HepG2 (cell line): ENCODE measurements around the gene TMEM127. TPM values are rescaled to one million over a fixed set of nuclear protein-coding genes. Genes with fewer than 3 reads are reported as not detected.

Experiments used
- ARNTL ChIP-seq: sonication (generic); formaldehyde crosslinking; IDR thresholded peaks from 2 replicates; pipeline ENCODE4 v1.4.0; 2020; ENCODE audit warnings: mild to moderate bottlenecking, missing genetic modification reagents
- ATF7 ChIP-seq, 2 experiments: fragments of 450-650 bp in 1 of 2; sonication (generic) in 1 of 2; formaldehyde crosslinking in 1 of 2; IDR thresholded peaks; 2 replicates each; pipeline versions ENCODE4 v1.4.0 to v1.6.1; 2016 to 2020; ENCODE audit warnings: antibody characterized with exemption in 1 of 2, mild to moderate bottlenecking in 1 of 2, missing genetic modification reagents in 1 of 2
- CAMTA2 ChIP-seq: sonication (generic); formaldehyde crosslinking; IDR thresholded peaks from 2 replicates; pipeline ENCODE4 v1.4.0; 2020; ENCODE audit warnings: mild to moderate bottlenecking, missing genetic modification reagents, borderline replicate concordance
- HDAC1 ChIP-seq: sonication (generic); formaldehyde crosslinking; IDR thresholded peaks from 2 replicates; pipeline ENCODE4 v1.5.1; 2020; ENCODE audit warnings: mild to moderate bottlenecking, missing genetic modification reagents
- HNRNPK ChIP-seq: fragments of 200-400 bp; formaldehyde crosslinking; IDR thresholded peaks from 2 replicates; pipeline ENCODE4 v1.6.1; 2018; ENCODE audit warnings: low read length, low read depth, moderate library complexity, mild to moderate bottlenecking; ENCODE audit not compliant: poor library complexity, severe bottlenecking
- HOXA5 ChIP-seq: sonication (generic); formaldehyde crosslinking; IDR thresholded peaks from 2 replicates; pipeline ENCODE4 v1.4.0; 2020; ENCODE audit warnings: missing genetic modification reagents
- MAFG ChIP-seq: sonication (generic); formaldehyde crosslinking; IDR thresholded peaks from 2 replicates; pipeline ENCODE4 v1.5.1; 2020; ENCODE audit warnings: mild to moderate bottlenecking, missing genetic modification reagents
- NFE2 ChIP-seq: sonication (generic); formaldehyde crosslinking; IDR thresholded peaks from 2 replicates; pipeline ENCODE4 v1.4.0; 2020; ENCODE audit warnings: missing genetic modification reagents
- SMARCE1 ChIP-seq: fragments of 450-650 bp; IDR thresholded peaks from 2 replicates; pipeline ENCODE4 v1.6.1; 2017; ENCODE audit warnings: borderline replicate concordance
- SRSF4 ChIP-seq: fragments of 200-400 bp; formaldehyde crosslinking; IDR thresholded peaks from one replicate; pipeline ENCODE4 v1.6.1; 2018; ENCODE audit warnings: mild to moderate bottlenecking, low read depth, low read length, moderate library complexity; ENCODE audit not compliant: poor library complexity, severe bottlenecking
- TBX3 ChIP-seq: fragments of 450-650 bp; IDR thresholded peaks from 2 replicates; pipeline ENCODE4 v1.6.1; 2017; ENCODE audit warnings: antibody characterized with exemption, mild to moderate bottlenecking, inconsistent platforms, borderline replicate concordance
- ZFP37 ChIP-seq: sonication (generic); formaldehyde crosslinking; IDR thresholded peaks from 2 replicates; pipeline ENCODE4 v1.4.0; 2020; ENCODE audit warnings: missing genetic modification reagents, borderline replicate concordance
- ZMYM4 ChIP-seq: sonication (generic); formaldehyde crosslinking; IDR thresholded peaks from 2 replicates; pipeline ENCODE4 v1.8.1; 2023; ENCODE audit warnings: mild to moderate bottlenecking, missing genetic modification reagents
- polyA plus RNA-seq, 8 experiments: library from polyadenylated mRNA; depleted of rRNA in 3 of 8; stranded (reverse) in 7 of 8; unstranded in 1 of 8; fragments of >200 nt; fragmentation: Illumina TruSeq in 4 of 8; extraction: Trizol in 4 of 8; gene quantifications; 2 replicates each; pipeline versions ENCODE4 v1.2.1 to v1.2.3, GENCODE V29; 2011 to 2016; ENCODE audit warnings: low read depth in 4 of 8, missing spikeins in 1 of 8, mixed read lengths in 1 of 8; ENCODE audit not compliant: insufficient read depth in 1 of 8
- total RNA-seq, 5 experiments: library from RNA; depleted of rRNA; stranded (reverse); fragments of >200 nt; fragmentation: Illumina TruSeq; extraction: Trizol; gene quantifications; 2 replicates each; pipeline ENCODE4 v1.2.3, GENCODE V29; 2016; ENCODE audit warnings: low read depth in 1 of 5
- TF ChIP-seq, protein P1 (sequence below): sonication (generic); formaldehyde crosslinking; IDR thresholded peaks from 2 replicates; pipeline ENCODE4 v1.4.0; 2020; ENCODE audit warnings: missing genetic modification reagents, borderline replicate concordance
- TF ChIP-seq, protein P2 (sequence below), 2 experiments: fragments of 450-650 bp in 1 of 2; sonication (generic) in 1 of 2; formaldehyde crosslinking; IDR thresholded peaks; 2 replicates each; pipeline versions ENCODE4 v1.5.0 to v1.8.0; 2020 to 2022; ENCODE audit warnings: mild to moderate bottlenecking in 1 of 2, missing genetic modification reagents in 1 of 2
- TF ChIP-seq, protein P3 (sequence below): sonication (generic); formaldehyde crosslinking; IDR thresholded peaks from 2 replicates; pipeline ENCODE4 v1.4.0; 2020; ENCODE audit warnings: missing genetic modification reagents
- TF ChIP-seq, protein P4 (sequence below): sonication (generic); formaldehyde crosslinking; IDR thresholded peaks from 2 replicates; pipeline ENCODE4 v1.4.0; 2020; ENCODE audit warnings: missing genetic modification reagents, mild to moderate bottlenecking, borderline replicate concordance
- TF ChIP-seq, protein P5 (sequence below): fragments of 450-650 bp; IDR thresholded peaks from 2 replicates; pipeline ENCODE4 v1.6.1; 2016
- TF ChIP-seq, protein P6 (sequence below): sonication (generic); formaldehyde crosslinking; IDR thresholded peaks from 2 replicates; pipeline ENCODE4 v1.4.0; 2020; ENCODE audit warnings: missing genetic modification reagents

Gene TMEM127
- total and polyA plus RNA-seq, 2 of the 13 experiments (the other 11 are each of a cell fraction or from before 2014, with no cell fraction given) = 21.5 to 33.9 TPM

DNA sequence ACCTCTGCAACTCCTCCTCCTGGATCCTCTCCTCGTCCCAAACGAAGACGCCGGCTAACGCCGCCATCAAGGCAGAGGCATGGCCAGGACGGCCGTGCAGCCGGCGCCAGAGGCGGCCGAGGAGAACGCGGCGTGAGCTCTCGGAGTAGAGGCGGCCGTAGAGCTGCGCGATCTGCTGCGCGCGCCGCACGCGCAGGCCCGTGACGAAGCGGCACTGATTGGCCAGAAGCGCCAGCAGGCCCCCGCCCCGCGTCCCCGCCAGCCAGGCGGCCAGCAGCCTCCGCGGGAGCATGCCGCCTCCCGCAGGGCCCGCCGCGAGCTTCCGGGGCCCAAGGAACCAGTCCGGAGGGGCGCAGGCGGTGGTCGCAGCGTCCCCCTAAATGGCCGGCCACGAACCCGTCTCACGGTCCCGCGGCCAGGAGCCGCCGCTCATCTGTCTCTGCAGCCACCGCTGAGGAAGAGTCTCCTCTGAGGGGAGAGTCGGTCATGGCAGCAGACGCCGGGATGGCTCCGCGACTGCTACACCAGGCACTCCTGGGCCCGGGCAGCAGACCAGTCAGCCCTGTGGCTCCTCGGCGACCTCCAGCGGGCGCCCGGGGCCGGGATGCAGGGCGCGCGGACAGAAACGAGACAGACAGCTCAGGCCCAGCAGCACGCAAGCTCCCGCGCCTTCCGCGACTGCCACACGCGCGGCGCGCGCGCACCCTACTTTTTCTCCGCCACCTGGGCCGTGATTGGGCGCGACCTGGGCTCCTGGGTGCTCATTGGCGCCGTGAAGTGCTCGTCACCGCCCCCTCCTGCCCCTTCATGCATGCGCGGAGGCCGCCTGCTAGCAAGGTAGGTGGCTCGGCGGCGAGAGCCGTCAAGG is 57.4 kb downstream of the TMEM127 start, which contains the start of gene STARD7 (continued):
- TF ChIP-seq NFE2 = no peak
- peak; percentile 76 for TF ChIP-seq ARNTL (CRISPR knock-in tag)
- TF ChIP-seq, protein P1, sequence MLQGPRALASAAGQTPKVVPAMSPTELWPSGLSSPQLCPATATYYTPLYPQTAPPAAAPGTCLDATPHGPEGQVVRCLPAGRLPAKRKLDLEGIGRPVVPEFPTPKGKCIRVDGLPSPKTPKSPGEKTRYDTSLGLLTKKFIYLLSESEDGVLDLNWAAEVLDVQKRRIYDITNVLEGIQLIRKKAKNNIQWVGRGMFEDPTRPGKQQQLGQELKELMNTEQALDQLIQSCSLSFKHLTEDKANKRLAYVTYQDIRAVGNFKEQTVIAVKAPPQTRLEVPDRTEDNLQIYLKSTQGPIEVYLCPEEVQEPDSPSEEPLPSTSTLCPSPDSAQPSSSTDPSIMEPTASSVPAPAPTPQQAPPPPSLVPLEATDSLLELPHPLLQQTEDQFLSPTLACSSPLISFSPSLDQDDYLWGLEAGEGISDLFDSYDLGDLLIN (CRISPR knock-in tag) = peak; percentile 67; the same call in 1 of the 2 replicates
- peak; percentile 69 for TF ChIP-seq ZMYM4 (CRISPR knock-in tag)
- no peak for TF ChIP-seq MAFG
- TF ChIP-seq ZFP37 (CRISPR knock-in tag) = no peak; the same call in 1 of the 2 replicates
- no peak for TF ChIP-seq SMARCE1
- TF ChIP-seq, protein P2, sequence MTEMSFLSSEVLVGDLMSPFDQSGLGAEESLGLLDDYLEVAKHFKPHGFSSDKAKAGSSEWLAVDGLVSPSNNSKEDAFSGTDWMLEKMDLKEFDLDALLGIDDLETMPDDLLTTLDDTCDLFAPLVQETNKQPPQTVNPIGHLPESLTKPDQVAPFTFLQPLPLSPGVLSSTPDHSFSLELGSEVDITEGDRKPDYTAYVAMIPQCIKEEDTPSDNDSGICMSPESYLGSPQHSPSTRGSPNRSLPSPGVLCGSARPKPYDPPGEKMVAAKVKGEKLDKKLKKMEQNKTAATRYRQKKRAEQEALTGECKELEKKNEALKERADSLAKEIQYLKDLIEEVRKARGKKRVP (CRISPR knock-in tag; IDR thresholded peaks at IDR 0.05) = peak in 1 of 2 experiments; percentile 75; a peak in 2 of 4 replicates
- peak; percentile 89 for TF ChIP-seq CAMTA2 (CRISPR knock-in tag)
- no peak for TF ChIP-seq ATF7 (IDR thresholded peaks at IDR 0.05)
- TF ChIP-seq ATF7 (CRISPR knock-in tag; IDR thresholded peaks at IDR 0.05) = peak; percentile 72
- TF ChIP-seq, protein P3, sequence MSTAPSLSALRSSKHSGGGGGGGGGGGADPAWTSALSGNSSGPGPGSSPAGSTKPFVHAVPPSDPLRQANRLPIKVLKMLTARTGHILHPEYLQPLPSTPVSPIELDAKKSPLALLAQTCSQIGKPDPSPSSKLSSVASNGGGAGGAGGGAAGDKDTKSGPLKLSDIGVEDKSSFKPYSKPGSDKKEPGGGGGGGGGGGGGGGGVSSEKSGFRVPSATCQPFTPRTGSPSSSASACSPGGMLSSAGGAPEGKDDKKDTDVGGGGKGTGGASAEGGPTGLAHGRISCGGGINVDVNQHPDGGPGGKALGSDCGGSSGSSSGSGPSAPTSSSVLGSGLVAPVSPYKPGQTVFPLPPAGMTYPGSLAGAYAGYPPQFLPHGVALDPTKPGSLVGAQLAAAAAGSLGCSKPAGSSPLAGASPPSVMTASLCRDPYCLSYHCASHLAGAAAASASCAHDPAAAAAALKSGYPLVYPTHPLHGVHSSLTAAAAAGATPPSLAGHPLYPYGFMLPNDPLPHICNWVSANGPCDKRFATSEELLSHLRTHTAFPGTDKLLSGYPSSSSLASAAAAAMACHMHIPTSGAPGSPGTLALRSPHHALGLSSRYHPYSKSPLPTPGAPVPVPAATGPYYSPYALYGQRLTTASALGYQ (CRISPR knock-in tag) = no peak
- TF ChIP-seq TBX3 = peak; percentile 80; the same call in 1 of the 2 replicates
- peak; percentile 57 for TF ChIP-seq HNRNPK
- TF ChIP-seq, protein P4, sequence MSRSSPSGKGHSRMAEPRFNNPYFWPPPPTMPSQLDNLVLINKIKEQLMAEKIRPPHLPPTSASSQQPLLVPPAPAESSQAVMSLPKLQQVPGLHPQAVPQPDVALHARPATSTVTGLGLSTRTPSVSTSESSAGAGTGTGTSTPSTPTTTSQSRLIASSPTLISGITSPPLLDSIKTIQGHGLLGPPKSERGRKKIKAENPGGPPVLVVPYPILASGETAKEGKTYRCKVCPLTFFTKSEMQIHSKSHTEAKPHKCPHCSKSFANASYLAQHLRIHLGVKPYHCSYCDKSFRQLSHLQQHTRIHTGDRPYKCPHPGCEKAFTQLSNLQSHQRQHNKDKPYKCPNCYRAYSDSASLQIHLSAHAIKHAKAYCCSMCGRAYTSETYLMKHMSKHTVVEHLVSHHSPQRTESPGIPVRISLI (CRISPR knock-in tag) = peak; percentile 79
- TF ChIP-seq HDAC1 (CRISPR knock-in tag) = peak; percentile 87
- TF ChIP-seq, protein P5, sequence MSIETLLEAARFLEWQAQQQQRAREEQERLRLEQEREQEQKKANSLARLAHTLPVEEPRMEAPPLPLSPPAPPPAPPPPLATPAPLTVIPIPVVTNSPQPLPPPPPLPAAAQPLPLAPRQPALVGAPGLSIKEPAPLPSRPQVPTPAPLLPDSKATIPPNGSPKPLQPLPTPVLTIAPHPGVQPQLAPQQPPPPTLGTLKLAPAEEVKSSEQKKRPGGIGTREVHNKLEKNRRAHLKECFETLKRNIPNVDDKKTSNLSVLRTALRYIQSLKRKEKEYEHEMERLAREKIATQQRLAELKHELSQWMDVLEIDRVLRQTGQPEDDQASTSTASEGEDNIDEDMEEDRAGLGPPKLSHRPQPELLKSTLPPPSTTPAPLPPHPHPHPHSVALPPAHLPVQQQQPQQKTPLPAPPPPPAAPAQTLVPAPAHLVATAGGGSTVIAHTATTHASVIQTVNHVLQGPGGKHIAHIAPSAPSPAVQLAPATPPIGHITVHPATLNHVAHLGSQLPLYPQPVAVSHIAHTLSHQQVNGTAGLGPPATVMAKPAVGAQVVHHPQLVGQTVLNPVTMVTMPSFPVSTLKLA = peak; percentile 77
- TF ChIP-seq HOXA5 = no peak
- TF ChIP-seq, protein P6, sequence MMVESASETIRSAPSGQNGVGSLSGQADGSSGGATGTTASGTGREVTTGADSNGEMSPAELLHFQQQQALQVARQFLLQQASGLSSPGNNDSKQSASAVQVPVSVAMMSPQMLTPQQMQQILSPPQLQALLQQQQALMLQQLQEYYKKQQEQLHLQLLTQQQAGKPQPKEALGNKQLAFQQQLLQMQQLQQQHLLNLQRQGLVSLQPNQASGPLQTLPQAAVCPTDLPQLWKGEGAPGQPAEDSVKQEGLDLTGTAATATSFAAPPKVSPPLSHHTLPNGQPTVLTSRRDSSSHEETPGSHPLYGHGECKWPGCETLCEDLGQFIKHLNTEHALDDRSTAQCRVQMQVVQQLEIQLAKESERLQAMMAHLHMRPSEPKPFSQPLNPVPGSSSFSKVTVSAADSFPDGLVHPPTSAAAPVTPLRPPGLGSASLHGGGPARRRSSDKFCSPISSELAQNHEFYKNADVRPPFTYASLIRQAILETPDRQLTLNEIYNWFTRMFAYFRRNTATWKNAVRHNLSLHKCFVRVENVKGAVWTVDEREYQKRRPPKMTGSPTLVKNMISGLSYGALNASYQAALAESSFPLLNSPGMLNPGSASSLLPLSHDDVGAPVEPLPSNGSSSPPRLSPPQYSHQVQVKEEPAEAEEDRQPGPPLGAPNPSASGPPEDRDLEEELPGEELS = no peak; the same call in 1 of the 2 replicates
- peak; percentile 96 for TF ChIP-seq SRSF4
